RWPE1 (cell line): ENCODE data around the gene STAT6.
"Not testable (repeated sequence)": the region's sequence is repeated elsewhere in the genome, so short reads cannot be mapped to it uniquely, and the experiment has no call there.

Experiments used
- CTCF ChIA-PET: fragments of 350-600 bp; sonication (Branson Sonifier 250); formaldehyde crosslinking; extraction: SDS; loops from one replicate; lab custom pipeline; 2021; lab: Yijun Ruan, JAX
- POLR2A ChIA-PET: fragments of 400-600 bp; formaldehyde crosslinking; extraction: SDS; loops from one replicate; lab custom pipeline; 2020; ENCODE audit warnings: antibody characterized with exemption; ENCODE audit not compliant: low non-redundant PET; lab: Yijun Ruan, JAX
- DNase-seq: peaks from one replicate; pipeline ENCODE4 v3.0.0; 2012; ENCODE audit warnings: low spot score
- H3K27ac ChIP-seq: fragments of 450-650 bp; 2 replicates; pipeline ENCODE4 v1.5.1; 2017
- TF ChIP-seq, protein P1 (sequence below): fragments of 450-650 bp; conservative IDR thresholded peaks from 2 replicates; pipeline ENCODE4 v1.5.1; 2017; ENCODE audit warnings: low read depth, mild to moderate bottlenecking

Gene STAT6

DNA sequence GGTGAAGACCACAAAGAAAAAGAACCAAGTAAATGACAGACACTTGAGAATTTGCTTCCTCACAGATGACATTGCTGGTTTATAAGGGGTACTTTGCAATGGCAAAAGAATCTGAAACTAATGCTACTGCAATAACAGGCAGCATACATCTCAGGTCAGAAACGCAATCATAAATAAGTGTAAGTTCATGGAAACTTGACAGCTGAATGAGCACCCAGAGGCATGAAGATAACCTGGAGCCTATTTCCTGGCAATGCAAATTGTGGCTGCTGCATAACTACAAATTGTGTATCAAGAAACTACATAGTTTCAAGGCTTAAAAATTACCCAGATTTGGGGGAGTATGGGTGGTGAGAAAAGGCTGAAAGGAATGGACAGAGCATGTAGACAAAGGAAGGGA, 52.7 kb downstream of the STAT6 start:
- TF ChIP-seq, protein P1, sequence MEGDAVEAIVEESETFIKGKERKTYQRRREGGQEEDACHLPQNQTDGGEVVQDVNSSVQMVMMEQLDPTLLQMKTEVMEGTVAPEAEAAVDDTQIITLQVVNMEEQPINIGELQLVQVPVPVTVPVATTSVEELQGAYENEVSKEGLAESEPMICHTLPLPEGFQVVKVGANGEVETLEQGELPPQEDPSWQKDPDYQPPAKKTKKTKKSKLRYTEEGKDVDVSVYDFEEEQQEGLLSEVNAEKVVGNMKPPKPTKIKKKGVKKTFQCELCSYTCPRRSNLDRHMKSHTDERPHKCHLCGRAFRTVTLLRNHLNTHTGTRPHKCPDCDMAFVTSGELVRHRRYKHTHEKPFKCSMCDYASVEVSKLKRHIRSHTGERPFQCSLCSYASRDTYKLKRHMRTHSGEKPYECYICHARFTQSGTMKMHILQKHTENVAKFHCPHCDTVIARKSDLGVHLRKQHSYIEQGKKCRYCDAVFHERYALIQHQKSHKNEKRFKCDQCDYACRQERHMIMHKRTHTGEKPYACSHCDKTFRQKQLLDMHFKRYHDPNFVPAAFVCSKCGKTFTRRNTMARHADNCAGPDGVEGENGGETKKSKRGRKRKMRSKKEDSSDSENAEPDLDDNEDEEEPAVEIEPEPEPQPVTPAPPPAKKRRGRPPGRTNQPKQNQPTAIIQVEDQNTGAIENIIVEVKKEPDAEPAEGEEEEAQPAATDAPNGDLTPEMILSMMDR: no peak
- ChIA-PET CTCF (no interaction called here), POLR2A (no interaction called here)
- no peak overlapping the region for H3K27ac ChIP-seq
- no peak for DNase-seq

DNA sequence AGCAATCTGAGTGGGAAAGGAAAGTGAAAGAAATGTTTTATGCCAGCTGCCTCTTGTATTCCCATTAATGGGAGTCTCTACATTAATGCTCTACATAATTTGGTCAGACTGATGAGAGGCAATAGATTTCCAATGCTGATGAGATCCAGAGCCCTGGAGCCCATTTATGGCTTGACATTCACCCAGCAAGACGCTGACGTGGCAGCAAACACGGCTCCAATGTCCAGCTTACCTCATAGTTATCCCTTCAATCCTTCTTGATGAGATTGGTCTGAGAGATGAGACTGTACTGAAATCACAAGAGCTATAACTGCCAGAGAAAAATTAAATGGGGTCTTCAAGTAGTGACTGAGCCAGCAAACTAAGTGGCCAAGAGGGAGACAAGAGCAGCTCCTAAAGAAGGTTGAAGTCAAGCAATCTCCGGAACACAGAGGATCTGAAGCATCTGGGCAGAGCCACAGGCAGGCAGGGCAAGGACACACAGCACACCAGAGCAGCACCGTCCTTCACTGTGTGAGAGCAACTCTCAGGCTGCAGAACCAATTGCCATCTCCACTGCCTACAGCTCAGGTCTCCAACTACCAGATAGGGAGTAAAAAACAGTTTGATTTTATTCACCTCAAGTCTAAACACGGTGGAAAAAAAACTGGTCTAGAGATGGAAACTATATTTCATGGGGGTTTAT, 54.0 kb downstream of the STAT6 start:
- POLR2A ChIA-PET: no interaction called here
- H3K27ac ChIP-seq: no peak overlapping the region
- TF ChIP-seq, protein P1: no peak
- no peak for DNase-seq
- CTCF ChIA-PET: no interaction called here

DNA sequence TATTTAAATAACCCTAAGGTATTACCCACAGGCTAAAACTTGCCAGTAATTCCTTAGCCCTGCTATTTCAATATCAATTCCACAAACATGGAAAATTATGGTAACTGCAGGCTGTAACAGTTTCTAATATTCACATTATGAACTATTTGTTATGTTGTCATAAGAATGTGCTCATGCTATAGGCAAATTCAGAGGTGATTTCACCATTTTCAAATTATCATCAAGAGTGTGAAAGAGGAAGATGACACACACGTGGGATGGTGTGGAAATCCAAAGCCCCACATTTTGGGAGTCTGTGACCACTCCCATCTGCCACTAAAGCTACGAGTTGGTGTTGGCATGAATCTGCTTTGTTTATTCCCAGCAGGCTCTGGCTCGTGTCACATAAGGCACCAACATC, 55.3 kb downstream of the STAT6 start:
- no peak for DNase-seq
- TF ChIP-seq, protein P1: no peak
- POLR2A ChIA-PET: no interaction called here
- CTCF ChIA-PET: no interaction called here
- H3K27ac ChIP-seq: no peak overlapping the region

DNA sequence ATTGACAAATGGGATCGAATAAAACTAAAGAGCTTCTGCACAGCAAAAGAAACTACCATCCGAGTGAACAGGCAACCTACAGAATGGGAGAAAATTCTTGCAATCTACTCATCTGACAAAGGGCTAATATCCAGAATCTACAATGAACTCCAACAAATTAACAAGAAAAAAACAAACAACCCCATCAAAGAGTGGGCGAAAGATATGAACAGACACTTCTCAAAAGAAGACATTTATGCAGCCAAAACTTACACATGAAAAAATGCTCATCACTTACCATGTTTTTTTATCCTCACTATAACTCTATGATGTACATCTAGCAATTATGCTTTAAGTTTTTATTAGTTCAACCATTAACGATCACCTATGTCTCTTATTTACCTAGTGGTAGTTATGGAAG, 57.3 kb downstream of the STAT6 start:
- POLR2A ChIA-PET, DNase-seq, CTCF ChIA-PET, H3K27ac ChIP-seq: not testable (repeated sequence)

DNA sequence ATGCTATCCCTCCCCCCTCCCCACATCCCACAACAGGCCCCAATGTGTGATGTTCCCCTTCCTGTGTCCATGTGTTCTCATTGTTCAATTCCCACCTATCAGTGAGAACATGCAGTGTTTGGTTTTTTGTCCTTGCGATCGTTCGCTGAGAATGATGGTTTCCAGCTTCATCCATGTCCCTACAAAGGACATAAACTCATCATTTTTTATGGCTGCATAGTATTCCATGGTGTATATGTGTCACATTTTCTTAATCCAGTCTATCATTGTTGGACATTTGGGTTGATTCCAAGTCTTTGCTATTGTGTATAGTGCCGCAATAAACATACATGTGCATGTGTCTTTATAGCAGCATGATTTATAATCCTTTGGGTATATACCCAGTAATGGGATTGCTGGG, 58.0 kb downstream of the STAT6 start:
- POLR2A ChIA-PET, DNase-seq, CTCF ChIA-PET, H3K27ac ChIP-seq: not testable (repeated sequence)

DNA sequence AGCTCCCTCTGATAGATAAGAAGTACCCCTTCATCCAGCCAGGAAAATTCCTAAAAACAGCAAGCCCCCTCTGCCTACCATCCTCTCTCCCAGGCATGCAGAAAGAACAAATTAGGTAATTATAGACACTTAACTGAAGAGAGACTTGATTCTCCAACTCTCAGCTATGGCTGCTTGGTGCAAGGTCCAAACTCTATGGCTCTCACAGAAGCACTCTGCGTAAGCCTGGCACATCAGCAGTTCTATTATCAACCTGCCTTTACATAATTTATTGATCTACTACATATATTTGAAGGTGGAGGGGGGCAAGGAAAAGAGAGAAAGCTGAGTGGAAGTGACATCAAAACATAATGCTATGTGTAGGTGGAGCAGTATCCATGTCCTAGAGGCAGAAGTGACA, 60.2 kb downstream of the STAT6 start:
- H3K27ac ChIP-seq: no peak overlapping the region
- TF ChIP-seq, protein P1: no peak
- ChIA-PET CTCF (interaction anchor here (0.6 to 1.1 kb wide), 5 partner anchors 14 to 556 kb away, joined by 3 to 4 read pairs (median 3); no protein-coding TSS in a partner anchor), POLR2A (no interaction called here)
- DNase-seq: no peak

DNA sequence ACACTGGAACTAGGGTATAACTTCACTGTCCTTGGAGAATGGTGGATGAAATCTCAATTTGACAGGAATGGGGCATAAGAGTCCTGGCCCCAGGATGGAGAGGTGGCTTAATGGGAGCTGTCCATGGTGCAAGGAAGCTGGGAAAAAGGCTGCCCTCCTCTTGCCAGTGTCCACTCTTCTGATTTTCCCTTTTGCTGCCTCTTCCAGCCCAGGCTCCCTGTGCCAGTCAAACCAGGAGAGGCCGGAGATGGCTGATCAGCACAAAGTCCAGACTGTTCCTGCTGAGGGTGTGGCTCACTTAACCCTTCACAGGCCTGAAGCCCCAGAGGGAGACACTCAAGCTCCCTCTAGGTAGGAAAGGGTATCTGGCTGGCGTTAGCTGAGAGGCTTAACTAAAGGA, 61.3 kb downstream of the STAT6 start, which contains the start of gene MYO1A:
Gene MYO1A, minus strand, starts transcription at position 240 of the 400 bp plus-strand sequence. CDS start 1,806 bp downstream, outside the sequence.
- DNase-seq: peak; percentile 13
- TF ChIP-seq, protein P1: no peak
- H3K27ac ChIP-seq: no peak within 1 kb of the TSS
- POLR2A ChIA-PET: no interaction called here
- CTCF ChIA-PET: interaction anchor here (1.1 kb wide), 1 partner anchor 49 kb away, joined by 3 read pairs; no protein-coding TSS in a partner anchor
